ENCODE data around the gene MFGE8. TPM values are rescaled to one million over a fixed set of nuclear protein-coding genes. Genes with fewer than 3 reads are reported as not detected.

MFGE8 gene
- total RNA-seq, 2 donors from 2014 or later, result 284 to 598 TPM

DNA sequence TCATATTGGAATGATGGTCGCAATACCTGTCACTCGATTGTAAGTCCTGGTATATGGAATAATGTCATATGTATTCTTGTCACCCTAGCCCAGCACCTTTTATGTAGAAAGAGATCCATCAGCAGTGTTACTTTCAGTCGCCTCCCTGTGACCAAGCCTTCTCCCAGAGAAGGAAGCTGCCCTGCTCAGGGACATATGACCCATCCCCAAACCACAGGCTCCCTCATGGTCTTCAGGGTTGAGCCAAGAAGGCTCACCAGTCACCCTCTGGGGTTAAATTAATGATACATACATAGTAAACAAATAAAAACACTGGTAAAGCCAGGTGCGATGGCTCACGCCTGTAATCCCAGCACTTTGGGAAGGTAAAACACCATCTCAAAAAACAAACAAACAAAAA, 4.6 kb upstream of the MFGE8 start:
- no peak overlapping the region for H3K4me3 Mint-ChIP-seq
- WGBS, 2 experiments (ENCODE audit: insufficient coverage in 1 of 2, insufficient read length in 1 of 2), result 91 to 100% methylated on average over 2 to 5 of the region's 5 CpGs
- TF ChIP-seq, protein P1, sequence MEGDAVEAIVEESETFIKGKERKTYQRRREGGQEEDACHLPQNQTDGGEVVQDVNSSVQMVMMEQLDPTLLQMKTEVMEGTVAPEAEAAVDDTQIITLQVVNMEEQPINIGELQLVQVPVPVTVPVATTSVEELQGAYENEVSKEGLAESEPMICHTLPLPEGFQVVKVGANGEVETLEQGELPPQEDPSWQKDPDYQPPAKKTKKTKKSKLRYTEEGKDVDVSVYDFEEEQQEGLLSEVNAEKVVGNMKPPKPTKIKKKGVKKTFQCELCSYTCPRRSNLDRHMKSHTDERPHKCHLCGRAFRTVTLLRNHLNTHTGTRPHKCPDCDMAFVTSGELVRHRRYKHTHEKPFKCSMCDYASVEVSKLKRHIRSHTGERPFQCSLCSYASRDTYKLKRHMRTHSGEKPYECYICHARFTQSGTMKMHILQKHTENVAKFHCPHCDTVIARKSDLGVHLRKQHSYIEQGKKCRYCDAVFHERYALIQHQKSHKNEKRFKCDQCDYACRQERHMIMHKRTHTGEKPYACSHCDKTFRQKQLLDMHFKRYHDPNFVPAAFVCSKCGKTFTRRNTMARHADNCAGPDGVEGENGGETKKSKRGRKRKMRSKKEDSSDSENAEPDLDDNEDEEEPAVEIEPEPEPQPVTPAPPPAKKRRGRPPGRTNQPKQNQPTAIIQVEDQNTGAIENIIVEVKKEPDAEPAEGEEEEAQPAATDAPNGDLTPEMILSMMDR (conservative IDR thresholded peaks at IDR 0.05), result no peak

DNA sequence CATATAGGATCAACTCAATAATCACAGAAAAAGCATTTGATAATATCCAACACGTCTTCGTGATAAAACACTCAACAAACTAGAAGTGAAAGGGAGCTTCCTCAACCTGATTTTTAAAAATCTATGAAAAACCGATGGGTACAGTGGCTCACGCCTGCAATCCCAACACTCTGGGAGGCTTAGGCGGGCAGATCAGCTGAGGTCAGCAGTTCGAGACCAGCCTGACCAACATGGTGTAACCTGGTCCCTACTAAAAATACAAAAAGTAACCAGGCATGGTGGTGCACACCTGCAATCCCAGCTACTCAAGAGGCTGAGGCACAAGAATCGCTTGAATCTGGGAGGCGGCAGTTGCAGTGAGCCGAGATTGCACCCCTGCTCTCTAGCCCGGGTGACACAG, 2.2 kb upstream of the MFGE8 start:
- Histone ChIP-seq H3K9me3 (ENCODE audit: control insufficient read depth, low read length) (no peaks in the 10 kb centered on the region), H3K36me3 (ENCODE audit: control insufficient read depth, insufficient read depth, low read length) (peaks cover 2% of the 10 kb centered on the region), H3K4me1 (ENCODE audit: control insufficient read depth, insufficient read depth, low read length) (no peaks in the 10 kb centered on the region), H3K27me3 (ENCODE audit: control insufficient read depth, insufficient read depth, low read length, poor library complexity, severe bottlenecking) (no peaks in the 10 kb centered on the region), H3K4me3 (ENCODE audit: low read length) (no peak overlapping the region), H3K27ac (ENCODE audit: low read depth, low read length) (no peak overlapping the region), H3K9ac (ENCODE audit: extremely low read depth, low read length, poor library complexity, severe bottlenecking) (no peak overlapping the region)
- Mint-ChIP-seq H3K4me1 (peaks cover 20% of the 10 kb centered on the region), H3K27ac (no peak overlapping the region), H3K4me3 (no peak overlapping the region), H3K9me3 (no peaks in the 10 kb centered on the region), H3K27me3 (ENCODE audit: insufficient read depth) (peaks cover 4% of the 10 kb centered on the region), H3K36me3 (ENCODE audit: low read depth) (peaks cover 10% of the 10 kb centered on the region)
- 95 to 97% methylated on average over 5 to 8 of the region's 10 CpGs for WGBS, 2 experiments (ENCODE audit: insufficient coverage in 1 of 2, insufficient read length in 1 of 2)
- DNase-seq, result no peak
- TF ChIP-seq, protein P1 (conservative IDR thresholded peaks at IDR 0.05), result no peak

More for the DNA sequence above, 4.6 kb upstream of the MFGE8 start:
- Histone ChIP-seq H3K9ac (ENCODE audit: extremely low read depth, low read length, poor library complexity, severe bottlenecking) (no peak overlapping the region), H3K27ac (ENCODE audit: low read depth, low read length) (no peak overlapping the region), H3K9me3 (ENCODE audit: control insufficient read depth, low read length) (no peaks in the 10 kb centered on the region), H3K4me1 (ENCODE audit: control insufficient read depth, insufficient read depth, low read length) (no peaks in the 10 kb centered on the region), H3K36me3 (ENCODE audit: control insufficient read depth, insufficient read depth, low read length) (no peaks in the 10 kb centered on the region), H3K4me3 (ENCODE audit: low read length) (no peak overlapping the region), H3K27me3 (ENCODE audit: control insufficient read depth, insufficient read depth, low read length, poor library complexity, severe bottlenecking) (no peaks in the 10 kb centered on the region)
- Mint-ChIP-seq H3K36me3 (ENCODE audit: low read depth) (no peaks in the 10 kb centered on the region), H3K4me1 (peaks cover 8% of the 10 kb centered on the region), H3K27me3 (ENCODE audit: insufficient read depth) (peaks cover 4% of the 10 kb centered on the region), H3K9me3 (no peaks in the 10 kb centered on the region), H3K27ac (no peak overlapping the region)
- DNase-seq, result no peak

DNA sequence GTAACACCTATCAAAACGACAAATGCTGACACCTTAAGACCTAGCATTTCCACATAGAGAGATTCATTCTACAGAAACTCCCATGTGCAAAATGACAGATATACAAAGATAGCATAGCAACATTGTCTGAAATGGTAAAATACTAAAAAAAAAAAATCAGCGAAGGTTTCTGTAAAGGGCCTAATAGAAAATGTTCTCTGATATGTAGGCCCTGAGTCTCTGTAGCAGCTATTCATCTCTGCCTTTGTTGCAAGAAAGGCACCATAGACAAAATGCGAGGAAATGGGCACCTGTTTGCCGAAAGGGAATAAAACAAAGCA, 631 bp upstream of the MFGE8 start:
- DNase-seq, result no peak
- no peaks in the 10 kb centered on the region for H3K9me3 ChIP-seq (ENCODE audit: control insufficient read depth, low read length)
- H3K4me1 ChIP-seq (ENCODE audit: control insufficient read depth, insufficient read depth, low read length), result no peaks in the 10 kb centered on the region
- peak overlapping the region; percentile 92 for H3K27ac Mint-ChIP-seq
- WGBS, 2 experiments (ENCODE audit: insufficient coverage in 1 of 2, insufficient read length in 1 of 2), result 82 to 100% methylated on average over 1 to 4 of the region's 4 CpGs
- peak overlapping the region; percentile 76 for H3K4me3 Mint-ChIP-seq
- peaks cover 25% of the 10 kb centered on the region for H3K36me3 Mint-ChIP-seq (ENCODE audit: low read depth)
- peaks cover 24% of the 10 kb centered on the region for H3K4me1 Mint-ChIP-seq
- no peak overlapping the region for H3K9ac ChIP-seq (ENCODE audit: extremely low read depth, low read length, poor library complexity, severe bottlenecking)
- peak overlapping the region; percentile 92 for H3K4me3 ChIP-seq (ENCODE audit: low read length)
- peaks cover 17% of the 10 kb centered on the region for H3K36me3 ChIP-seq (ENCODE audit: control insufficient read depth, insufficient read depth, low read length)
- peak overlapping the region; percentile 47 for H3K27ac ChIP-seq (ENCODE audit: low read depth, low read length)
- H3K9me3 Mint-ChIP-seq, result no peaks in the 10 kb centered on the region
- TF ChIP-seq, protein P1 (conservative IDR thresholded peaks at IDR 0.05), result no peak
- peaks cover 4% of the 10 kb centered on the region for H3K27me3 Mint-ChIP-seq (ENCODE audit: insufficient read depth)
- no peaks in the 10 kb centered on the region for H3K27me3 ChIP-seq (ENCODE audit: control insufficient read depth, insufficient read depth, low read length, poor library complexity, severe bottlenecking)
